ENCODE measurements around the gene VIT.

GRCh38 chr2:36680012-36680411 lies 16.5 kb upstream of the VIT start:
- no peak for TF ChIP-seq EZH2 (IDR thresholded peaks at IDR 0.05; ENCODE audit: insufficient read depth, poor library complexity, severe bottlenecking)
- no peak for TF ChIP-seq EZH2phosphoT487 (IDR thresholded peaks at IDR 0.05; ENCODE audit: insufficient read depth, low read depth)

Measured in GM23248 (cell line).